Glomerular endothelial cell (primary cell): ENCODE measurements around the gene TAS2R46. TPM values are rescaled to one million over a fixed set of nuclear protein-coding genes. Genes with fewer than 3 reads are reported as not detected.
"Not testable (repeated sequence)": the region's sequence is repeated elsewhere in the genome, so short reads cannot be mapped to it uniquely, and the experiment has no call there.

Source experiments
- DNase-seq: peaks from one replicate; pipeline ENCODE4 v3.0.0-alpha.2; 2011; ENCODE audit warnings: low read depth, low spot score; ENCODE audit errors: extremely low read depth
- total RNA-seq: library from RNA; depleted of rRNA; stranded (reverse); fragments of >200 nt; gene quantifications from 2 replicates; pipeline ENCODE4 v1.2.3, GENCODE V29; 2015

Gene TAS2R46, protein sequence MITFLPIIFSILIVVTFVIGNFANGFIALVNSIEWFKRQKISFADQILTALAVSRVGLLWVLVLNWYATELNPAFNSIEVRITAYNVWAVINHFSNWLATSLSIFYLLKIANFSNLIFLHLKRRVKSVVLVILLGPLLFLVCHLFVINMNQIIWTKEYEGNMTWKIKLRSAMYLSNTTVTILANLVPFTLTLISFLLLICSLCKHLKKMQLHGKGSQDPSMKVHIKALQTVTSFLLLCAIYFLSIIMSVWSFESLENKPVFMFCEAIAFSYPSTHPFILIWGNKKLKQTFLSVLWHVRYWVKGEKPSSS
- 1.6 TPM in 1 of 2 replicates, not detected in the other for total RNA-seq

DNA sequence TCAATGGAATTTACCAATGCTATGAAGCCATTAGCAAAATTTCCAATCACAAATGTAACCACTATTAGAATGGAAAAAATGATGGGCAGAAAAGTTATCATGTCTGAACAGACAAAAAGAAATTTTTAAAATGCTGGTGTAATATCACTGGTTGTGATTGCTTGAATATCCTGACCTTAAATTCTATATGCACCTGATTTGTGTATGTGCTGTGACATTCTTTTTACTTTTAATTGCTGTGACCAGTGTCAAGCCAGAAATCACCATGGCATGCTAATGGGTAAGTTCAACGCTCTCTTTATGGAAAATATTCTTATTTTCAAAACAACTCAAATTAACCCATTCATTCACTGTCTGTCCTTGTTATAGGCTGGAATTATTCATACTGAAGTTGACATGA lies at the start of gene TAS2R46:
TSS of gene TAS2R46 (minus strand) at position 101 of the 400 bp plus-strand sequence. CDS start at position 101, 0 bp downstream.
- not testable (repeated sequence) for DNase-seq

- DNase-seq, result not testable (repeated sequence)
These were observed 49.1 kb upstream of the TAS2R46 start for GRCh38 chr12:11111213-11111612.

DNA sequence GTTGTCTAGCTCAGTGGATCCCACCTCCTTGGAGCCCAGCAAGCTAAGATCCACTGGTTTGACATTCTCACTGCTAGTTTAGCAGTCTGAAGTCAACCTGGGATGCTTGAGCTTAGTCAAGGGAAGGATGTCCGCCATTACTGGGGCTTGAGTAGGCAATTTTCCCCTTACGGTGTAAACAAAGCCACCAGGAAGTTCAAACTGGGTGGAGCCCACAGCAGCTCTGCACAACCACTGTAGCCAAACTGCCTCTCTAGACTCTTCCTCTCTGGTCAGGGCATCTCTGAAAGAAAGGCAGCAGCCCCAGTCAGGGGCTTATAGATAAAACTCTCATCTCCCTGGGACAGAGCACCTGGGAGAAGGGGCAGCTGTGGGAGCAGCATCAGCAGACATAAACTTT lies 46.8 kb upstream of the TAS2R46 start:
- DNase-seq, result no peak

- no peak for DNase-seq
These were observed 45.6 kb upstream of the TAS2R46 start for GRCh38 chr12:11107719-11108118.

GRCh38 chr12:11106288-11106687 lies 44.2 kb upstream of the TAS2R46 start:
- no peak for DNase-seq

GRCh38 chr12:11105546-11105945 lies 43.5 kb upstream of the TAS2R46 start:
- DNase-seq, result no peak

DNA sequence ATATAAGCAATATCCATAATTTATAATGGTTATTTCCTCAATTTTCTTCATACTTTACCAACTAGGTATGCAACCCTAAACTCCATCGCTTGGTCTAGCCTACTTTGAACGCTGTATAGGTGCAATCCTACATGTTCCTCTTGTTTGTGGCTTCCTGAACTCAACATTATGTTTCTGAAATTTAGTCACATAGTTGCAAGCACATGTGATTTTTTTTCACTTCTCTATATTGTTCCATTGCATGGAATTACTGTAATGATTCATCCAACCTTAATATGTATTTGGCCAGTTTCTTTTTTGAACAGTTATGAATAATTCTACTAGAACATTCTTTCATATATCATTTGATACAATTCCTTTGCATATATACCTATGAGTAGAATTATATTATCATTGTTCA lies 32.8 kb upstream of the TAS2R46 start:
- DNase-seq, result not testable (repeated sequence)

- DNase-seq, result no peak
These were observed 30.0 kb upstream of the TAS2R46 start, which contains the start of gene TAS2R43 for GRCh38 chr12:11092128-11092527. Gene TAS2R43, minus strand, starts transcription at chr12:11092313. Its CDS starts 84 bp downstream, at chr12:11092229.

DNA sequence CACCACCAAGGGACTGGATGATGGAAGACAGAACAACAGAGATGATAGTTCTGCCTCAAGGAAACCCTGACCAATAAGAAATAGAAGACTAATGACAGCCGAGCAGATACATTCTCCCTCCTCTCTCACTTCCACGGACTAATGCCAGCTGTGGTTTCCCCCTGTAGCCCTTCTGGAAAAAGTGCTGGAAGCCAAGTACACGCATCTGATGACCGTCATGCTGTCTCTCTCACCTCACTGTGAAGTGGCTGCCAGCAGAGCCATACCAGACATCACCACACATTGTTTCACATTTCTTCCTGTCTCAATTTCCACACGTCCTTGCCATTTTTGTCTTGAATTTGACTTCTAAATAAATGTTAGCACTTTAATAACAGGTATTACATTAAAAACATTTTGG lies 27.2 kb upstream of the TAS2R46 start:
- DNase-seq, result no peak

GRCh38 chr12:11085419-11085818 lies 23.3 kb upstream of the TAS2R46 start:
- peak; percentile 12 for DNase-seq

DNA sequence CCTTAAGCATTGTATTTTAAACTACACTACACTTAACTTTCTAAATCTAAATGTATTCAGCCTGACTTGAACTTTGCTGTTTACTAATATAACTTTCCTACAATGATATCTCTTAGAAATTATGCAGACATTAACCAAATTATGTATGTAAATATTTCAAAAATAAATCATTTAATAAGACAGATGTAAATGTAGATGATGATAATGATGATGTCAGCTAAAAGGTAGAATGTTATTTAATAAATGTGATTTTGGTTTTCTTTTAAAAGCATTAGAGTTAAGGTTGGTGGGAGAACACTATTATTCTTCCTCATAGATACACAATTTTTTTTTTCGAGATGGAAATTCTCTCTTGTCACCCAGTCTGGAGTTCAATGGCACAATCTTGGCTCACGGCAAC lies 19.9 kb upstream of the TAS2R46 start:
- DNase-seq, result no peak

DNA sequence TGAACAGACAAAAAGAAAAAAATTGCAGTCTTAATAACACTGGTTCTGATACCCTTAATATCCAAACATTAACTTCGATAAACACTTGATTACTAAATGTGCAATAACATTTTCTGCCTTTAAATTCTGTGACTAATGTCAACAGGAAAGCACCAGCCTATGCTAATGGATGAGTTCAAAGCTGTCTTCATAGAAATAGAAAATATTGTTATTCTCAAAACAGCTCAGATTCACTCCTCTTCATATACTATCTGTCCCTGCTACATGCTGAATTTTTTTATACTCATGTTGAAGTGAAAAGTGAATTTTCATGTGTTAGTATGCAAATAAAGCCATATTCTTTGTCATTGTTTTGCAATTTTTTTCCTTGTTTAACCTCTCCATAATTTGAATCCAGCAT lies 16.2 kb upstream of the TAS2R46 start:
- DNase-seq, result no peak

- no peak for DNase-seq
These were observed 13.5 kb upstream of the TAS2R46 start for GRCh38 chr12:11075642-11076041.

DNA sequence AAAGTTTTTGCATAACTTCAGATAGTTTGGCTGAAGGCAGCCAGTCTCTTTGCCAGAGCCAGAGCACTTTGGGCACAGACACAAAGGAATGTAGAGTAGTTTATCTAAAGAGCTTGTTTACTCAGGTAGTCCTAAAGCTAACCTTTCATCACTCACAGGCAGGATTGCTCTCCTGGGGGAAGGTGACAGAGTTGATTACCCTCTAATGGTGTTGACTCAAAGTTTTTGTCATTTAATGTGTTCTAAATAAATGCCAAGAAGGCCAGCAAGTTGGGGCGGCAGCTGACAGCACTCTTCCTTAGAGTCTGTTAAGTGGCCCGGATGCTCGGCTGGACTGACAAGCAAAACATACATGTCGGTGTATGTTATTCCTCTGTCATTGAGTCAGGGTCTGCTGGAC lies 9.3 kb upstream of the TAS2R46 start:
- no peak for DNase-seq

DNA sequence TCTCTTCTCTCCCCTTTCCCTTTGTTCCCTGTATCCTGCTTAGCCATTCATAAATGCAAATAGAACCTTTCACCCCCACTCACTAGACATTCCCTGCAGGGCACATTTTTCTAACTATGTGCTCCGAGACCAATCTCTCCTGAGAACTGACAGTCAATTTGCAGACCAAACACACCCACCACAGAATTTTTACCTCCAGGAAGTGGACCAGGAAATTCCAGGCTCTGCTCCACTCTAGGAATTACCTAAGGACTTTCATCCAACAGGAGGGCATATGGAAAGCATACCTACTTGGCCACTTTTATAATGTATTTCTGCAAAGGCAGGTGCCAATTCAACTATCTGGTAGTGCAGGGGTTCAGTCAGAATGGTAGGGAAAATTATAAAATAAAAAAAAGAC lies 8.9 kb upstream of the TAS2R46 start:
- no peak for DNase-seq

DNA sequence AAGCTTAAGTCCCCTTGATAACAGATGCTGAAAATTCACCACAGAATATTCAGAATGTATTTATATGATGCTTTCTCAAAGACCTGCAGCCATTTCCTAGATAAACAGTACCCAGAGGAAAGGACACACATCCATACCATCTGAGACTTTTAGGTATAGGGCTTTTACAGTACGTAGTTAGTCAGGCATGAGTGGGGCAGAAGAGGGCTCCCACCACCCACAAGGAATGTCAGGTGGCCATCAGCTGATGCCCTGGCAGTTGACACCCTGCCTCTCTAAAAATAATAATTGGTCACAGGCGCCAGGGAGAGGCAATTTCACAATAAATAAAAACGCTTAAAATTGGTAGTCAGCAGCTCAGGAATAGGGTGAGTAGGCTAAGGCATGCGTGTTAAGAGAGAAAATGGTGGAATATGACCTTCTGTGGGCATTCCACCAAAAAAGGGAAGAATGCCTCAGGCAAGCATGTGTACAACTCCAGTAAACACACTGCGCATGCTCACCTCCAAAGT lies 7.8 kb upstream of the TAS2R46 start:
- DNase-seq, result no peak

- no peak for DNase-seq
These were observed 5.4 kb upstream of the TAS2R46 start for GRCh38 chr12:11067514-11067913.

DNA sequence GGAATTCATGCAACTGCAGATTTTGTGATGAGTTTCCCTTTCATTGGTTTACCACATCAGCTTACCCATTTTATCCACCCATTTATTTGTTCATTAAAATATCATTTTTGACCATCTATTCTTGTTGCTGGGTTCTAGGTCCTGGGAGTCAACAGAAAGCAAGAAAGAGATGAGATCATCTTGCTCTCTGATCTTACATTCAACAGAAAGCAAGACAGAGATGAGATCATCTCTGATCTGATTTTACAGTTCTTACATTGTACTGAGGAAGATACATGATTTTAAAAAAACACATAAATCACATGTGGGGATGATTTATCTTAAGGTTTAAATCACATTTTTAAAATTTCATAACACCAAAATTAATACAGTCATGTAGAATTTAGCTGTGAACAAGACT lies 2.3 kb downstream of the TAS2R46 start:
- DNase-seq, result no peak

GRCh38 chr12:11059041-11059440 lies 3.1 kb downstream of the TAS2R46 start:
- DNase-seq, result no peak

- DNase-seq, result no peak
These were observed 6.8 kb downstream of the TAS2R46 start for GRCh38 chr12:11055306-11055705.

DNA sequence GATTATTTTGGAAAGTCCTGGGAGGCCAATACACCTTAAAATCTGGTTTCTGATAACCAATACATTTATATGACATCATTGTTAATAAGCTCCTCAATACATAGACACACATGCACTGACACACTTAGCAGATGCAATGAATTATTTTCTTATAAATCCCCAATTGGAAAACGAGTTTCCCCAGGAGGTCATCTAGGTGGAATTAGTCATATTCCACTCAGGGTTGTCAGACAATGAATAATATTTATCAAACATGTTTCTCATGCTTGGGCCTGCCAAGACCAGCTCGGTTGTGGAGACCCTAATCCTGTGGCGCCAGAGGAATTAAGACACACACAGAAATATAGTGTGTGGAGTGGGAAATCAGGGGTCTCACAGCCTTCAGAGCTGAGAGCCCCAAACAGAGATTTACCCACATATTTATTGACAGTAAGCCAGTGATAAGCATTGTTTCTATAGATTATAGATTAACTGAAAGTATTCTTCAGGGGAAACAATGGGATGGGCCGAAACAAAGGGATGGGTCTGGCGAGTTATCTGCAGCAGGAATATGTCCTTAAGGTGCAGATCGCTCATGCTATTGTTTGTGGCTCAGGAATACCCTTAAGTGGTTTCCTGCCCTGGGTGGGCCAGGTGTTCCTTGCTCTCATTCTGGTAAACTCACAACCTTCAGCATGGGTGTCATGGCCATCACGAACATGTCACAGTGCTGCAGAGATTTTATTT lies 12.1 kb downstream of the TAS2R46 start:
- DNase-seq, result not testable (repeated sequence)

DNA sequence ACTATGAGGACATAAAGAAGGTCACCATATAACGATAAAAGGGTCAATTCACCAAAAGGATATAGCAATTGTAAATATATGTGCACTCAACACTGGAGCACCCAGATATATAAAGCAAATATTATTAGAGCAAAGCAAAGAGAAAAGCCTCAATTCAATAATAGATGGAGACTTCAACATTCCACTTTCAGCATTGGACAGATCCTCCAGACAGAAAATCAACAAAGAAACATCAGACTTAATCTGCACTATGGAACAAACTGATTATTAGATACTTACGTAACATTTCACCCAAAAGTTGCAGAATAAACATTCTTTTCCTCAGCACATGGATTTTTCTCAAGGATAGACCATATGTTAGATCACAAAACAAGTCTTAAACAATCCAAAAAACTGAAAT lies 20.7 kb downstream of the TAS2R46 start:
- not testable (repeated sequence) for DNase-seq
